Skin of body (tissue), 2 donors: ENCODE data around the gene PAF1. TPM values are rescaled to one million over a fixed set of nuclear protein-coding genes. Genes with fewer than 3 reads are reported as not detected.

Source experiments
- DNase-seq: peaks from one replicate; lab custom pipeline; 2025; lab: John Stamatoyannopoulos, UW
- total RNA-seq: library from RNA; depleted of rRNA; stranded (reverse); fragments of >200 nt; gene quantifications from one replicate; pipeline ENCODE4 v1.2.3, GENCODE V29; 2014

Gene PAF1
- total RNA-seq, 1 donor from 2014 or later, result 21.2 TPM

GRCh38 chr19:39417463-39418181 lies 26.7 kb upstream of the PAF1 start:
- no peak for DNase-seq

GRCh38 chr19:39416152-39417120 lies 25.5 kb upstream of the PAF1 start:
- no peak for DNase-seq

GRCh38 chr19:39415111-39416046 lies 24.5 kb upstream of the PAF1 start:
- DNase-seq, result no peak

- no peak for DNase-seq
These were observed 23.2 kb upstream of the PAF1 start for GRCh38 chr19:39413911-39414608.

GRCh38 chr19:39413272-39413910 lies 22.5 kb upstream of the PAF1 start:
- peak; percentile 87 for DNase-seq

- DNase-seq, result no peak
These were observed 22.0 kb upstream of the PAF1 start for GRCh38 chr19:39412867-39413271.

GRCh38 chr19:39412100-39412866 lies 21.4 kb upstream of the PAF1 start, which contains the start of gene PLEKHG2:
Gene PLEKHG2 (plus strand): TSS chr19:39412669. CDS start chr19:39414087, 1,418 bp downstream.
- DNase-seq, result peak; percentile 100

- peak; percentile 97 for DNase-seq
These were observed 20.9 kb upstream of the PAF1 start for GRCh38 chr19:39411832-39412099.

- DNase-seq, result peak; percentile 66
These were observed 20.4 kb upstream of the PAF1 start for GRCh38 chr19:39411081-39411831.

GRCh38 chr19:39410831-39411080 lies 19.9 kb upstream of the PAF1 start:
- no peak for DNase-seq

- DNase-seq, result peak; percentile 78
These were observed 19.3 kb upstream of the PAF1 start for GRCh38 chr19:39410017-39410830.

- DNase-seq, result peak; percentile 86
These were observed 18.5 kb upstream of the PAF1 start for GRCh38 chr19:39409208-39410016.

GRCh38 chr19:39408392-39409207 lies 17.7 kb upstream of the PAF1 start:
- DNase-seq, result no peak

GRCh38 chr19:39407660-39408391 lies 16.9 kb upstream of the PAF1 start:
- DNase-seq, result no peak

- no peak for DNase-seq
These were observed 16.4 kb upstream of the PAF1 start for GRCh38 chr19:39407410-39407659.
